NT2/D1 (cell line): Measurements from ENCODE around the gene C9orf43.

Experiments
- DNase-seq: peaks from one replicate; pipeline ENCODE4 v3.0.0-alpha.2; 2011; ENCODE audit warnings: low read depth, low spot score
- H3K27me3 ChIP-seq: 2 replicates; pipeline ENCODE4 v1.6.0; 2011; ENCODE audit warnings: mild to moderate bottlenecking; ENCODE audit not compliant: insufficient read length, insufficient read depth
- H3K36me3 ChIP-seq: 2 replicates; pipeline ENCODE4 v1.6.1; 2011; ENCODE audit warnings: mild to moderate bottlenecking, low read length, mixed read lengths; ENCODE audit not compliant: insufficient read depth, insufficient read length
- H3K4me1 ChIP-seq: 2 replicates; pipeline ENCODE4 v1.5.1; 2011; ENCODE audit not compliant: insufficient read depth, insufficient read length
- H3K4me3 ChIP-seq: 2 replicates; pipeline ENCODE4 v1.5.1; 2011; ENCODE audit warnings: low read depth; ENCODE audit not compliant: insufficient read length
- H3K9ac ChIP-seq: 2 replicates; pipeline ENCODE4 v1.6.0; 2011; ENCODE audit warnings: low read depth; ENCODE audit not compliant: insufficient read length
- H3K9me3 ChIP-seq: 2 replicates; pipeline ENCODE4 v1.5.1; 2011; ENCODE audit warnings: mild to moderate bottlenecking, low read length; ENCODE audit not compliant: insufficient read depth
- SUZ12 ChIP-seq: IDR thresholded peaks from 2 replicates; pipeline ENCODE4 v1.6.1; 2011; ENCODE audit not compliant: insufficient read length, insufficient read depth; ENCODE audit errors: extremely low read depth
- YY1 ChIP-seq: IDR thresholded peaks from 2 replicates; pipeline ENCODE4 v1.6.1; 2011; ENCODE audit not compliant: insufficient read length, insufficient read depth
- ZNF274 ChIP-seq: IDR thresholded peaks from 2 replicates; pipeline ENCODE4 v1.6.1; 2011; ENCODE audit warnings: mild to moderate bottlenecking, low read depth, low read length

The C9orf43 gene

DNA sequence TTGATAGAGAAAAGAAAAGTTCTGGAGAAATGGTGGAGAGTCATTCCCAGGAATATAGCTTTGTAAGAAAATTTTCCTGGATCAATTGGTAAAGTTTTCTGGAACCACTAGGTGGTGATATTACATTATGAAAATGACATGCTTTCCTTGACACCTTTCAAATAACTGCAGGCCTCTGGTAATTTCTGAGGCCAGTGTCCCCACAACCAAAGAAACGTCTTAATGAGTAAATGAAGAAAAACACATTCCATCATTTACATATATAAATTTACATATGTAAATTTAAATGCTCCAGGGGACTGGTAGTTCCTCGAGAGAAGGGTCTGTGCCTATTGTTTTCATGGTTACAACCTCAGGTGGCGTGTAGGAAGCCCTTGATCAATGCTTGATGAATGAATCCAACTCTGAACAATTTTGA is 35.8 kb downstream of the C9orf43 start:
- Histone ChIP-seq H3K9ac (no peak overlapping the region), H3K4me1 (no peaks in the 10 kb centered on the region), H3K27me3 (no peaks in the 10 kb centered on the region), H3K36me3 (no peaks in the 10 kb centered on the region), H3K9me3 (no peaks in the 10 kb centered on the region), H3K4me3 (no peak overlapping the region)
- TF ChIP-seq YY1 (no peak), ZNF274 (no peak), SUZ12 (no peak)
- DNase-seq = no peak

DNA sequence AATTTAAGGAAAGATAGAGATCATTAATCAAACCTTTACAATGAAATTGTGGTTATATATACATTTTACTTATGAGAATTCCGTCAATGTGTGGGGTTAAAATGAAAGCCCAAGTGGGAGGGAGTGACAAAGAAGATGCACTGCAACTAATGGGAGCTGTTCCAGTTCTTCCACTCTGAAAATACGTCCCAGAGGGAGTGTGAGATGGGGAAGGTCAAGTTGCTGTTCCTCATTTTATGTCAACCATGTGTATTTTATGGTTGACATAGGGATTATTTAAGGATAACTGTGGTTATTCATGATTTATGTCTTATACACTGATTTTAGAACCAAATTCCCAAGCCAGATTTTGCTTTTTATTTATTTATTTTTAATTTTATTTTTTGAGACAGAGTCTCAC is 38.8 kb downstream of the C9orf43 start:
- Histone ChIP-seq H3K4me1 (no peaks in the 10 kb centered on the region), H3K4me3 (no peak overlapping the region), H3K9me3 (no peaks in the 10 kb centered on the region), H3K36me3 (no peaks in the 10 kb centered on the region), H3K9ac (no peak overlapping the region), H3K27me3 (no peaks in the 10 kb centered on the region)
- no peak for DNase-seq
- TF ChIP-seq ZNF274 = no peak
- TF ChIP-seq SUZ12 = no peak
- TF ChIP-seq YY1 = no peak

DNA sequence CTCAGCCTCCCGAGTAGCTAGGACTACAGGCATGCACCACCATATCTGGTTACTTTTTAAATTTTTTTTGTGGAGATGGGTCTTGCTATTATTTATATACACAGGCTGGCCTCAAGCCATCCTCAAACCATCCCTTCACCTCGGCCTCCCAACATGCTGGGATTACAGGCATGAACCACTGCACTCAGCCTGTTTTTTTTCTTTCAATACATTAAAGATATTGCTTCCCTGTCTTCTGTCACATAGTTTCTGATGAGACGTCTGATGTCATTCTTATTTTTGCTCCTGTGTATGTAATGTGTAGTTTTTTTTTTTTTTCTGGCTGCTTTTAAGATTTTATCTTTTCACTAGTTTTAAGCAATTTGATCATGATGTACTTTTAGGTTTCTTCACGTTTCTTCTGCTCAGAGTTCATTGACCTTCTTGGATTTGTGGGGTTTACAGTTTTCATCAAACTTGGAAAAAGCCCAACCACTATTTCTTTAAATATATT is 41.6 kb downstream of the C9orf43 start:
- Histone ChIP-seq H3K4me3 (no peak overlapping the region), H3K4me1 (no peaks in the 10 kb centered on the region), H3K36me3 (no peaks in the 10 kb centered on the region), H3K9ac (no peak overlapping the region), H3K27me3 (no peaks in the 10 kb centered on the region), H3K9me3 (no peaks in the 10 kb centered on the region)
- TF ChIP-seq ZNF274 (no peak), SUZ12 (no peak), YY1 (no peak)
- DNase-seq = no peak

DNA sequence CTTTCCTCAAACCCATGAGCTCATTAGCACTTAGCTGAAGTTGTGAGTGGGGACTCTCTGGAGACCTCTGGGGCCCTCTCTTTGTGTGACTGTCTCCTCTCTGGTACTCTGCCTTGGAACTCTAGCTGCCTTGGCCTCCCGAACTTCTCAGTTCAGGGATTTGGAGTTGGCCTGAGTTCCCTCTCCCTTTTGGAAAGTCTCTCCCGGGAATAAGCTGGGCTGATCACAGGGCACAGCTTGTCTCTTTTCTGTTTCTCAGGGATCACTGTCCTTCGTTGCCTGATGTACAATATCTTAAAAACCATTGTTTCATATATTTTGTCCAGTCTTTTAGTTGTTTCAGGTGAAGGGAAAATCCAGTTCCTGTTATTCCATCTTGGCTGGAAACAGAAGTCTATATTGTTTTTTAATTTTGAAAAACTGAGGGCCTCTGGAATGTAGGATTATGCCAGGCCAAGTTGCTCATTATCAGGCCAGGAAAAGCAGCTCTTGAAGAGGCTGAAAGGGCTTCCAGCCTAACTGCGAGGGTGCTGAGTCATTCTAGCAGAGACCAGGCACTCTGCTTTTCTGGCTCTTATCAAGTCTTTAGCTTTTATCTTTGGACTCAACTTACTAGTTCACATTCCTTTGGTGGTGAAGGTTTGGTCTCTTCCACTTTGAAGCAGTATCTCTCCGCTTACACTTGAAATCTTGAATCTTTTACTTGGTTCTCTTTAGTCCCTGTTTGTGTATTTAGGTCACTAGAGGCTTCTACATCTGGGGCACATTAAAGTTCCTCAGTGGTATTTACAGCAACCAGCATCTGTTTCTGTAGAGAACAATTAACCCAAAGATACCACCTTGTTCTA is 44.6 kb downstream of the C9orf43 start:
- H3K4me3 ChIP-seq = no peak overlapping the region
- no peak for DNase-seq
- no peak for TF ChIP-seq YY1
- no peak for TF ChIP-seq ZNF274
- TF ChIP-seq SUZ12 = no peak

DNA sequence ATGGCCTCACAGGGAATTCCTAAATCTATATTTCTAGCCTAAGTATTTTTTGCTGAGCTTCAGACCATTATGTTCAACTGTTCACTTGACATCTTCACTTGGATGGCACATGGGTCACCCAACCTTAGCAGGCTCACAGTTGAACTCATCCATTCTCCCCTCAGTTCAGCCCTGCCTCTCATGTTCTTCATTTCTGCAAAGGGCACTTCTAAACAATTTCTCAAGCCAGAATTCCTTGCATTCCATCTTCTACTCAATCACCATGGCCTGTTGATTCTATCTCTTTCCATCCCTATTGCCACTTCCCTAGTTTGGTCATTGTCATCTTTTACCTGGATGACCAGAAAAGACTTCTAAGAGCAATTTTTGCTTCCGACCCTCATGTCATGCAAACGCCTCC is 45.7 kb downstream of the C9orf43 start:
- H3K4me3 ChIP-seq = no peak overlapping the region
- H3K4me1 ChIP-seq = no peaks in the 10 kb centered on the region
- no peaks in the 10 kb centered on the region for H3K36me3 ChIP-seq
- DNase-seq = no peak
- H3K27me3 ChIP-seq = peaks cover 2% of the 10 kb centered on the region
- no peaks in the 10 kb centered on the region for H3K9me3 ChIP-seq
- TF ChIP-seq YY1 (no peak), ZNF274 (no peak), SUZ12 (no peak)
- H3K9ac ChIP-seq = no peak overlapping the region

More for the DNA sequence above, 44.6 kb downstream of the C9orf43 start:
- Histone ChIP-seq H3K4me1 (no peaks in the 10 kb centered on the region), H3K9me3 (no peaks in the 10 kb centered on the region), H3K27me3 (no peaks in the 10 kb centered on the region), H3K36me3 (no peaks in the 10 kb centered on the region), H3K9ac (no peak overlapping the region)

DNA sequence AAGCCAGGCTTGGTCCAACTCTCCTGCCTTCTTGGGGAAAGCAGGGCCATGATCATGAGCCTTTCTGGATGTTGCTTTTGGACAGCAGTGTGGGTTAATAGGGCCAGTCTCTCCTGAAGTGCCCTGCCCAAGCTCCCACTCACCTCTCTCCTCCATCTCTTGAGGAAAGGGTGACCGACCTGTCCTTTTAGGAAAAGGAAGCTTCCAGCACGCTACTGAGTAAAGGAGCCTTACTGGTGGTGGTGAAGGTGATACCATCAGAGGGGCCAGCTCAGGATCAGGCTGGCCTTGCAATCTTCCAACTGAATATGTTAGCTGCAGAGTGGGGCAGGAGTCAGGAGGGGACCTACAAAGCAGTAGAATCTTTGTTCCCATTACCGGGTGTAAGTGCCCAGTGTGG is 50.7 kb downstream of the C9orf43 start:
- Histone ChIP-seq H3K4me3 (no peak overlapping the region), H3K9ac (no peak overlapping the region), H3K36me3 (no peaks in the 10 kb centered on the region), H3K4me1 (peaks cover 5% of the 10 kb centered on the region), H3K9me3 (no peaks in the 10 kb centered on the region), H3K27me3 (peaks cover 41% of the 10 kb centered on the region)
- TF ChIP-seq SUZ12 = no peak
- no peak for DNase-seq

DNA sequence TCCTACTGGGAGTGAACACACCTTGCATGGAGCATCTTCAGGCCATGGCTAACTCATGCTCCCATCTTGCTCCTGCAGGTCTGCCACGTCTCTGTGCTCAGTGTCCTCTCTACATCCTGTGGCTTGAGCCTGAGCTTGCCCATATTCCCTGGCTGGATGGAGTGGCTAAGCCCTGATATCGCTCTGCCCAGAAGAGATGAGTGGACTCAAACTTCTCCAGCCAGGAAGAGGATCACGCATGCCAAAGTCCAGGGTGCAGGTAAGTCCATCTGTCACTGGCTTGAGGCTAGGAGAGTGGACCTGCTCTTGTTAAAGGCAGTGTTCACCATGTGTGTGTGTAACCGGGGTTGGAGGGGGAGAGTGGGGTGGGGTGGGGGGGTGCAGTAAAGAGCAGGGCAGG is 51.4 kb downstream of the C9orf43 start:
- TF ChIP-seq YY1 (no peak), ZNF274 (no peak), SUZ12 (no peak)
- Histone ChIP-seq H3K36me3 (no peaks in the 10 kb centered on the region), H3K27me3 (peaks cover 41% of the 10 kb centered on the region), H3K4me3 (no peak overlapping the region), H3K4me1 (peaks cover 5% of the 10 kb centered on the region), H3K9ac (no peak overlapping the region), H3K9me3 (no peaks in the 10 kb centered on the region)
- no peak for DNase-seq
